WI38 (cell line): Measurements from ENCODE around the gene PDHB.
A peak's percentile ranks its signal among the peaks of the same experiment; 100 is the strongest.

ENCODE experiments used
- H3K4me3 ChIP-seq: 2 replicates; pipeline ENCODE4 v1.5.1; 2011; ENCODE audit warnings: low read depth, mild to moderate bottlenecking, control low read depth, low read length
- CTCF ChIP-seq: IDR thresholded peaks from 2 replicates; pipeline ENCODE4 v1.5.1; 2012; ENCODE audit warnings: low read depth, mild to moderate bottlenecking, control low read depth, low read length

PDHB gene

GRCh38 chr3:58434511-58434910 lies 879 bp upstream of the PDHB start:
- H3K4me3 ChIP-seq = no peak overlapping the region
- no peak for TF ChIP-seq CTCF

- TF ChIP-seq CTCF = no peak
- peak overlapping the region; percentile 26 for H3K4me3 ChIP-seq
Observed at GRCh38 chr3:58434168-58434504, 504 bp upstream of the PDHB start.

- peak overlapping the region; percentile 83 for H3K4me3 ChIP-seq
- no peak for TF ChIP-seq CTCF
Observed at GRCh38 chr3:58432905-58433304, 727 bp downstream of the PDHB start.

GRCh38 chr3:58429657-58430056 lies 4.0 kb downstream of the PDHB start:
- no peak overlapping the region for H3K4me3 ChIP-seq
- TF ChIP-seq CTCF = no peak

GRCh38 chr3:58427661-58428361 lies 5.8 kb downstream of the PDHB start:
- no peak overlapping the region for H3K4me3 ChIP-seq
- TF ChIP-seq CTCF = no peak

GRCh38 chr3:58425782-58426181 lies 7.8 kb downstream of the PDHB start:
- TF ChIP-seq CTCF = no peak

GRCh38 chr3:58424613-58425012 lies 9.0 kb downstream of the PDHB start:
- no peak for TF ChIP-seq CTCF
- no peak overlapping the region for H3K4me3 ChIP-seq

More at GRCh38 chr3:58425782-58426181, 7.8 kb downstream of the PDHB start:
- H3K4me3 ChIP-seq = no peak overlapping the region
